HG03520 (cell line): Measurements from ENCODE around the gene GANAB.
"Not testable (repeated sequence)": the region's sequence is repeated elsewhere in the genome, so short reads cannot be mapped to it uniquely, and the experiment has no call there.

Source experiments
- ATAC-seq: cut with Tn5 transposase; IDR thresholded peaks from one replicate; pipeline ENCODE4 v1.9.1; 2021; ENCODE audit warnings: mild to moderate bottlenecking, moderate library complexity; ENCODE audit not compliant: unreplicated experiment

GANAB gene

DNA sequence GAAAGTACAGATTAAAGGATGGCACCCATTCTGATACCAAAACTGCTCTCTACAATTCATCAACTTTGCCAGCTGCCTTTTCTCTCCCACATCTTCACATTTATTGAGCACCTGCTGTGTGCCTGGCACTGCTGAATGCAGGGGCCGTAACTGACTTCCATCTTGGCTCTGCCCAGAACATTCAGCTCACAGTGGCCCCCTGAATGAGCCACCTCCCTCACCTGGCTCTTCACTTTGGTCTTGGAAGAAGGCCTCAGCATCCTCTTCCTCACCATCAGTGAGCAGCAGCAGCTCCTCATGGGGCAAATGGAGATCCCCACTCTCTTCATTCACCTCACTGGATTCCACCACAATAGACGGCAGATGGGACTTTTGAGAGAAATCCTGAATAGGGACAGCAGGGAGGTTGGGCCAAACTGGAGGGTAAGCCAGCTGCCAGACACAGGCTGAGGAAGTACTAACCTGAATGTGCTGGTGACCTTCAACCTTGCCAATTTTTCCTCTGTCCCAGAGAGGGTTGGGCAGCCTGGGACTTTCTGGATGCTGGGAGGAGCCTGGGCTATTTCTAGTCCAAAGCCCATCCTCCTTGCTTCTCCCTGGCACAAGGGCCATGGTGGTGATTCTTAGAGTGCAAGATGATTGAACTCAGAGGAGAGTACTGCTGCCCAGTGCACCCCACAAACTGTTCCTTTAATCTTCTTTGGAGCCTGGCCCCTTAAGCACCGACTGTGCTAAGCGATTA, 23.2 kb upstream of the GANAB start:
- ATAC-seq, result no peak

DNA sequence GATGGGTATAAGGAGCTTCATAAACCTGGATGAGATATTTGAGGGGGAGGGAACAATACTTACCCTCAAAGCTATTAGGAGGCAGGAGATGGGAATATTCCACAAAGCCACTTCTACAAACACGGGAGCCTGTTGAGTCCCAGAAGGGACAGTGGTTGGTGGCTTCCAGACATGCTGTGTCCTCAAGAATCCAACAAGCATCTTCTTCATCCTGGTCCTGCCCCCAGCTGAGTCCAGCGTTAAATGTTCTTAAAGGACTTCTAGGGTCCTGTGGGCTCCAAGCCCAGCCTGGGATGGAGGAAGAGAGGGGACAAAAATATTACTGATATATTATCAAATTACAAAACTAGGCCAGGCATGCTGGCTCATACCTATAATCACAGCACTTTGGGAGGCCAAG, 21.0 kb upstream of the GANAB start:
- no peak for ATAC-seq

DNA sequence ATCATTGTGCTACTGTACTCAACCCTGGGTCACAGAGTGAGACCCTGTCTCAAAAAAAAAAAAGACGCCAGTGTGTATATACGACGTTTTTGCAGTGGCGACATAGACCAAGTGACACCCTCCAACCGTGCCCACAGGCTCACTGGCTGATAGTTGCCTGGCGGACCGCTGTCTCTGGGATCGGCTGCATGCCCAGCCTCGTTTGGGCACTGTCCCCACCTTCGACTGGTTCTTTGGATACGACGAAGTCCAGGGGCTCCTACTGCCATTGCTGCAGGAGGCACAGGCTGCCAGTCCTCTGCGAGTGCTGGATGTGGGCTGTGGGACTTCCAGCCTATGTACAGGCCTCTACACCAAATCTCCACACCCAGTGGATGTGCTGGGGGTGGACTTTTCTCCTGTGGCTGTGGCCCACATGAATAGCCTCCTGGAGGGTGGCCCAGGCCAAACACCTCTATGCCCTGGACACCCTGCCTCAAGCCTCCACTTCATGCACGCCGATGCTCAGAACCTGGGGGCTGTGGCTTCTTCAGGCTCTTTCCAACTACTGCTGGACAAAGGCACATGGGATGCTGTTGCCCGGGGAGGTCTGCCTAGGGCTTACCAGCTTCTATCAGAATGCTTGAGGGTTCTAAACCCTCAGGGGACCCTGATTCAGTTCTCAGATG, 20.0 kb upstream of the GANAB start:
- ATAC-seq, result no peak

DNA sequence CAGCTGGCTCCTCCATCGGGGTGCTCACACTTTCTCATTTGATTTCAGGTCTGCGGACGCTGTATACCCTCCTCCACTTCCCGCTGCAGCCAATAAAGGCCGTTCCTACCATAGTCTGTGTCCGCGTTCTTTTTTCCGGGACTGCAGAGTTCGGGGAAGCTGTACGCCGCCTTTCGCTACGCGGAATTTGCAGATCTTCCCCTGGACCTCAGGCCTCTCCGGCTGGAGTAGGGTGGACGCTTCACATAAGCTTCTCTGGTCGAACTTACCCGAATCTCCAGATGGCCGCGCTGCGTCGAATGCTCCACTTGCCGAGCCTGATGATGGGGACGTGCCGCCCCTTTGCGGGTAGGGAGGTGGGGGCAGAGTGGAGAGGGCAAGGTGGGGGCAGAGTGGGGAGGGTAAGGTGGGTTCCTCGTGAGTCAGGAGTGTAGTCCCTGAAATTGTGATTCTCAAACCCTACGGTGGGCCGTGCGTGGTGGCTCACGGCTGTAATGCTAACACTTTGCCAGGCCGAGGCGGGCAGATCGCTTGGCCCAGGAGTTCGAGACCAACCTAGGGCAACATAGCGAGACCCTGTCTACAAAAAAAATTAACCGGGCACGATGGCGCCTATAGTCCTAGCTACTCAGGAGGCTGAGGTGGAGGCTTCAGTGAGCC, 19.3 kb upstream of the GANAB start:
- ATAC-seq, result peak; percentile 22

DNA sequence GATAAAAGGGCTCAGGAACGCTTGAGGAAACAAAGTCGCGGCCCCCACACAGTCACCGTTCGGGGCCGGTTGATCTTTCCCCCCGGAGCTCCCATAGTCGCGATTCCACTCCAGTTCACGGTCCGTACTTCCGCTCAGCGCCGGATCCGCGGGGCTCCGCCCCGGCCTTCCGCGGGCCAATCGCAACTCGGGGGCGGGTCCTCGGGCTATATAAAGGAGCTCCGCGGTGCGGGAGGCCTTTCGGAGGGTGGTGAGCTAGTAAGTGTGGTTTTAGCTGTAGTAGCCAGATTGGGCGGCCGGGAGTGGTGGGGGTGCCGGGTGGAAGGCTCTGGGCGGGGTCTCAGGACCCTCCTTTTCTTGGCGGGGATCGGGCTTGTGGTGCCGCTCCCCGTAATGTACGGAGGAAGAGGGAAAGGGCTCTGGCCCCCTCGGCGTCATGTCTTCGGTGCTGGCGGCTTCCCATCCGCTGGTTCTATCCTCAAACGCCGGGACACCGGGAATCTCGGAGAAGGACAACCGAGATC, 18.7 kb upstream of the GANAB start, which contains the start of the genes C11orf98 and CSKMT:
Gene C11orf98 (minus strand): TSS at position 136 of the 524 bp plus-strand sequence. CDS start 41 bp downstream, at position 95.
Gene CSKMT (plus strand): TSS at position 238 of the 524 bp plus-strand sequence. CDS start 568 bp downstream, outside the sequence.
- peak; percentile 70 for ATAC-seq

DNA sequence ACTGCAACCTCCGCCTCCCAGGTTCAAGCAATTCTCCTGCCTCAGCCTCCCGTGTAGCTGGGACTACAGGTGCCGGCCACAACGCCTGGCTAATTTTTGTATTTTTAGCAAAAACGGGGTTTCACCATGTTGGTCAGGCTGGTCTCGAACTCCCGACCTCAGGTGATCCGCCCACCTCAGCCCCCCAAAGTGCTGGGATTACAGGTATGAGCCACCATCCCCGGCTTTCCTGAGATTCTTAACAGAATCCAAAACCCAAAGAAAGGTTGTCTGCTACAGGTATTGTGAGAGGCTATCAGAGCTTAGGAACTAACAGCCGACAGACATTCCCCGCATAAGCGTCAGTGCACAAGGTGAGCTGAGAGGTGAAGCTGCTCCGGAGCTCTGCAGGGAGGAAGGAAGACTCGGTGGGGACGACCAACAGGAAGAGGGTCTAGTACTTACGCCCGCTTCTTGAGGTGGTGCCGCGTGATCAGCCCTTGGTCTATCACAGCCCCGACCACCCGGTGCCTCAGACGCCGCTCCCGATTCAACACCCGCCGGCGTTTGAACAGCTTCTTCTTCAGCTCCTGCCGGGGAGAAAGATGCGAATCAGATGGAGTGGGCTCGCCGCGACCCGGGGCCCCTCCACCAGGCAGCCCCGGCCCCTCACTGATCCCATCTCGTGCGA, 18.1 kb upstream of the GANAB start:
- peak; percentile 22 for ATAC-seq

DNA sequence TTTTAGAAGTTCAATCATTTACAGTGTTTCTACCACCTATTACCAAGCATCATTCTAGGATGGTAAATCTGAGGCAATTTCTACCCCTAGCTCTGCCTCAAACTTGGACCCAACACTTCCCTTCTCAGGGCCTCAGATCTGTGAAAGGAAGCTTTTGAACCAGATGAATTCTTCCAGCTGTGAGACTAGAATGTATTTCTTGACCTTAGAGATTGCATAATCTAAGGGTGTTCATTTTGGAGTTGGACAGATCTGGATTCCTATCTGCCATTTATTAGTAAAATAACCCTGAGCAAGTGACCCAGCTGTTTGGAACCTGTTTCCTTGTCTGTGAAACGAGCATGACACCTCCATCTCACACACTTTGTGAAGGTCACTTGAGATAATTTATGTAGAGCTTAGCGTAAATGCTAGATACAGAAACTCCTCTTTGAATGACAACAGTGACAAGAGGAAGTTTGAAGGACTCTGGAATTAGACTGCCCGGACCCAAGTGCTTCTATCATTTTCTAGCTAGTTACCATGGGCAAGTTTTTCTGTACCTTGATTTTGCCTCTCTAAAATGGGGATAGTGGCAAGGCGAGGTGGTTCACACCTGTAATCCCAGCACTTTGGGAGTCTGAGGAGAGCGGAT, 10.5 kb upstream of the GANAB start:
- ATAC-seq, result no peak

DNA sequence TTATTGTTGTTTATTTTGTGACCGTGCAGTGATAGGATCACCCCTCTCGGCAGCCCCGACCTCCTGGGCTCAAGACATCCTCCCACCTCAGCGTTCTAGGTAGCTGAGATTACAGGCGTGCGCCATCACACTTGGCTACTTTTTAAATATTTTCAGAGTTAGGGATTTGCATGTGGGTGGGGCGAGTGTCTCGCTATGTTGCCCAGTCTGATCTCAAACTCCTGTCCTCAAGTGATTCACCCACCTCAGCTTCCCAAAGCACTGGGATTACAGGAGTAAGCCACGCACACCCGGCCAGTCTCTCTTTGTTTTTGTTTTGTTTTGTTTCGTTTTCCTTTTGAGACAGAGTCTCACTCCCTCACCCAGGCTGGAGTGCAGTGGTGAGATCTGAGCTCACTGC, 7.9 kb upstream of the GANAB start:
- no peak for ATAC-seq

DNA sequence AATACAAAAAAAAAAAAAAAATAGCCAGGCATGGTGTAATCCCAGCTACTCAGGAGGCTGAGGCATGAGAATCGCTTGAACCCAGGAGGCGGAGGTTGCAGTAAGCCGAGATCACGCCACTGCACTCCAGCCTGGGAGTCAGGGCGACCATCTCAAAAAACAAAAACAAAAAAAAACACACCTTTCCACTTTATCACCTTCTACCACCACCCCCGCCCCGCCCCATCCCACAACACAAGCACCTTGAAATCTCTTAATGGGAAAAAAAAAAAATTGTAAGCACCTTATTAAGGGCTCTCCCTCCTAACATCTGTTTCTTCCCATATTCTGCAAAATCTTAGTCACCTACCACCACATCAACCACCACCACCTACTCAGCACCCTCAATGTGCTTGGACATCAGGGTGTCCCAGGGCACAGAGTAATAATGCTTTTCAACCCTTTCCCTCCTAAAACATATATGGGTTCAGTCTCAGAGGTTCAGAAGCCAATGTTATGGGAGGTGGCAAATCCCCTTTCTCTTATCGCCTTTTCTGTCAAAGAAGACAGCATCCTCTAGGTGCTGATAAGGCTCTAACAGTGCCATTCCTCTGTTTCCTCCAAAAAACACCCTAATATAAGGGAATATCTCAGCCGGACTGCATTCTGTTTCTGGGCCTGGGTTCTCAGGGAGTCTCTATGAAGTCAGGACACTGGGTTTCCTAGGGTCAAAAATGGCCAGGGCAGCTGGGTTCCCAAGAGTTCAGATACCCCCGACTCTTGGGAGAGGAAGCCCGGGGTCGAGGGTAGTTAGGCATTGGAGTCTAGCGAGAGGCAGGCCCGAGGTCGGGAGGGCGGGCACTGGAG, 6.0 kb upstream of the GANAB start:
- ATAC-seq, result peak; percentile 16

DNA sequence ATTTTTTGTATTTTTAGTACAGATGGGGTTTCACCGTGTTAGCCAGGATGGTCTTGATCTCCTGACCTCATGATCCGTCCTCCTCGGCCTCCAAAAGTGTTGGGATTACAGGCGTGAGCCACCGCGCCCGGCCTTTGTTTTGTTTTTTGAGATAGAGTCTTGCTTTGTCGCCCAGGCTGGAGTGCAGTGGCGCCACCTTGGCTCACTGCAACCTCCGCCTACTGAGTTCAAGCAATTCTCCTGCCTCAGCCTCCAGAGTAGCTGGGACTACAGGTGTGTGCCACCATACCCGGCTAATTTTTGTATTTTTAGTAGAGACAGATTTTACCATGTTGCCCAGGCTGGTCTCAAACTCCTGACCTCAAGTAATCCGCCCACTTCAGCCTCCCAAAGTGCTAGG, 3.9 kb upstream of the GANAB start:
- ATAC-seq, result not testable (repeated sequence)

DNA sequence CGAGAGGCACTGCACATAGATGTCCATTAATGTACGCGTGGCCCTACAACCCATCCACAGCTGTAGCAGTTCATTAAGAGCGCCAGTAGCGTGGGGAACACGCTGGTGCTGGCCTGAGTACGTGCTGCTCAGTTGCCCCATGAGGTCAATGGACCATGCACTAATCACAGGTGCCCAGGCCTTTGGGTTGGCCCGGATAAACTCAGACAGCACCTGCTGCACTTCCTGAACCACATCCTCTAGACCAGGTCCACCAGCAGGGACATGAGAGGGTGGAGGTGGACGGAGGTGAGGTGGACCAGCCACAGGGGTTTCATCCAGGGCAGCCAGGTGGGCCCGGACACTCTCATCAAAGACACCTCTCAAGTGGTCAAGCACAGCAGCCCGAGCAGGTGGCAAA, 3.1 kb upstream of the GANAB start:
- no peak for ATAC-seq

DNA sequence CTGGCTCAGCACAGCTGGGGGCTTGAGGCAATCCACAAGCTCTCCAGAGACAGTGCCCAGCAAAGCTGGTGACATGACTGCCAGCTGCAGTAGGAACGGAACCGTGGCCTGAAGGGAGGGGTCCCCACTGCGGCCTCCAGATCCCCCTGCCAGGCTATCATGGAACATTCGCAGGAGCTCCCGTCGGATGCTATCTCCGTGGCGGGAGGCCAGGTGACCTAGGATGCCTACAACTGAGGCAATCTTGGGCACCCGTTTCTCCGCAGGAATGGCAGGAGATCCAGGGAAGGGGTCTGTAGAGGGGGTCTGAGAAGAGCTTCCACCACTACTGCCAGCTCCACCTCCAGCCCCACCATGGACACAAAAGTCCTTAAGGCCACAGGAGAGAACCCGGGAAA, 2.6 kb upstream of the GANAB start:
- ATAC-seq, result no peak

DNA sequence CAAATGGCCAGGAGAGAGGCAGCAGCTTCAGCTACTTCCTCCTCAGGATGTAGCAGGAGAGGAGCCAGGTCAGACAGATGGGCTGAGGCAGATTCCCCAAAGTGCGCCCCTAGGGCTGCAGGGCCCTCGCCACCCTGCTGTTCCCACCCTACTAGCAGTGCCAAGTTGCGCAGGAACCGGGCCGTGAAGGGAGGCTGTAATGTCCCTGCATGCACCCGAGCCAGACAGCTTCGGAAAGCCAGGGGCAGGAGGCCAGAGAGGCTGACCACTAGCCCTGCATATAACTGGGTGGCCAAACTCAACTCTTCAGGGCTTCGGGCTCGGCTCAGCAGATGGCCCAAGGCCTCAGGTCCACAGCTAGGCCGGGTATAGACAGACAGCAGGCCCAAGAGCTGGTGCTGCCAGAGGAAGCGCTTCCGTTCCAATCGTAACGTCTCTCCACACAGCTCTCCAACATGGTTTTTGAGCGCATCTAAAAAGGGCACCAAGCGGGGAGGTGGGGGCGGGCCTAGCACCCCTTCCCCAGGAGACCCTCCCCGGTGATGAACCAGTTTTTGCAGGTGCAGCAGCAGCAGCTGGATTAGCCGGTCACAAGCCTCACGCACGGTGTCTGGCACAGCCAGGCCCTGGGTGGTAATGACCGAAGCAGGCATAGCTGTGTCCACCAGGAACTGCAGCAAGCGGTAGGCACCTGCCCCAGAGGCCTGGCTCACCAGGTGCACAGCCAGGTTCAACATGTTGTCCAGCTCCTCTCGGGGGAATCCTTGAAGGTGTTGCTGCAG, 2.0 kb upstream of the GANAB start:
- no peak for ATAC-seq

DNA sequence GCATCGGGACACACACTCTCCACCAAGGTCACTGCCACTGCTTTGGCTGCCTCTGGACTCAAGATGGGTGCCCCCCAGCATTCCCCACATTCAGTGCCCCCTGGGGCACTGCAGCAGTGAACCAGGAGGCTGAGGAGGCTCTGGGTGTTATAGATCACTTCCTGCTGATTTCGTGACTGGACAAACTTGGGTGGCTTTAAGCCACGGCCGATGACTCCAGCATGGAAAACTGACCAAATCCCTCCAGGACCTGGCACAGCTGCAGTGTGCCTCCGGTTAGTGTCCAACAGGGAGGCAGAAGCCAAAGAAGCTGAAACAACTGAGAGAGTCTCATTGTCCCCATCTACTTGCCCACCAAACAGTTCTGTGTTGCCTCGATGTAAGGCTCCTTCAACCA, 1.2 kb upstream of the GANAB start:
- ATAC-seq, result no peak

DNA sequence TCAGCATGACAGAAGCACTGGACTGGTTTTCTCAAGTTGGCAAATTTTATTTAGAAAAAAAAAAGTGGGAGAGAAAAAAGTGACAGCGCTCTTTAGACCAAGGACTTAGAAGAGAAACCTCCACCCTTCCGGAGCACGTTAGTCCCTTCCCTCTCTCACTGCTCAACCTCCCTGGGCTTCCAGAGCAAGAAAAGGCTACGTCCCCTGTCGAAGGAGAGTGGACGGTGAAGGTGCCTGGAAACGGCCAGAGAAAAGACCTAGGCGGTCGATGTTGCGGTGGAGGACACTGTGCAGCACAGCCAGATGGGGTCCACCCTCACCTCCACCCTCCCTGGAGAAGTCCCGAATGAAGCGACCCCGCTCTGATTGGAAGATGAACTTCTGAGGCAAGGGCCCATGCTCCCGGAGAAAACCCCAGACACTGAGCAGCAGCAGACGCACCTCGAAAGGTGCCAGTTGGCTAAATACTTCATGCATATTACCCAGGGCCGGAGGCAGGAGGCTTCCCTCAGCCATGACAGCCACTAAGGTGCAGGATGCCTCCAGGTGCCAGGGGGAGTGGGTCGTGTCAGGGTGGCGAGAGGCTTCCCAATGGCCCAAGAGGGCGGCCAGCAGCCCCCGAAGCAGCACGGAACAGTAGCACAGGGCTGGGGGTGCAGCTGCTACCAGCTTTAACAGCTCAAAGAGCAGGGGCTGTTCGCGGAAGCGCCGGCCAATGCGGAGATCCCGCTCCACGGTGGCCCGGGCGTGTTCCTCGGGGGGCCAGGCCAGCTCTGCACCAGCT, 604 bp upstream of the GANAB start:
- ATAC-seq, result no peak

DNA sequence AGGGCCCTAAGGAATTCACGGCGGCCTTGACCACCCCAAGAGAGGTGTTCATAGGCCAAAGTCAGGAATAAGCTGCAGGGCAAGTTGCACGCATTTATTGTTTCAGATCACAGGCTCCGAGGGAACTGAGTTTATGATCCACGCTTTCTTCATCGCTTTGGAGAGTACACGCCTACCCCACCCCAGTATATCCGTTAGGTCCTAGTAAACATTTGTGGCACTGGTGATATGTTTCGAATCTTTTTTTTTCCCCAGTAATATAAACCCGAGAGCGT, 805 bp downstream of the GANAB start:
- ATAC-seq, result no peak

DNA sequence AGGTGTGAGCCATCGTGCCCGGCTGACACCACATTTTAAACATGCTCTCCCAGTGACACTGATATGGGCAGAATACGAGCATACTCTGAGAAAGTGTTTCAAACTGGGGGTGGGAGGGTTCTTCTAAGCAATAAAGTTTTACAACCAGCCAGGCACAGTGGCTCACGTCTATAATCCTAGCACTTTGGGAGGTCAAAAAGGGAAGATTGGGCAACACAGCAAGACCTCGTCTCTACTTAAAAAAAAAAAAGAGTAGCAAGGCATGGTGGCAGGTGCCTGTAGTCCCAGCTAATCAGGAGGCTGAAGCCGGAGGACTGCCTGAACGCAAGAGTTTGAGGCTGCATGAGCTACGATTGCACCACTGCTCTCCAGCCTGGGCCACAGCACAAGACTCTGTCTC, 2.2 kb downstream of the GANAB start:
- ATAC-seq, result no peak

DNA sequence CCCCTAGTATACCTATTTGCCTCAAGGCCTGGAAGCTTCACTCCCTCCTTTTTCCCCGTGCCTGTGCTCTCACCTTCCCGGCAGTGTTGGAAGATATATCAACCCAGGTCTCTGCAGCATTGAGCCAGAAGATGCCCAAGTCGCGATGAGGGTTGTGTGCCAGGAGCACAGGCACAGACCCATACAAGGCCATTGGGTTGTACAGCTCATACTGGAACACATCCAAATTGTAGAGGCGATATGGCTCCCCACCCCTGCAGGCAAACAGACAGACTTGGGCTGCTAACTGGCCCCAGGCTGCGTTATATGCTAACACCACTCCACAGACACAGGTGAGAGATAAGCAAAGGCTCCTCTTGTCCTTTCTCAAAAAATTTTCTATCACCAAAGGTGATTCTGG, 13.9 kb downstream of the GANAB start:
- ATAC-seq, result no peak
